Body of pancreas (tissue), 4 donors: ENCODE data around the gene ACTA2. TPM values are rescaled to one million over a fixed set of nuclear protein-coding genes. Genes with fewer than 3 reads are reported as not detected.
A peak's percentile ranks its signal among the peaks of the same experiment; 100 is the strongest.

Source experiments
- ATAC-seq: fragments of 150-250 bp; one replicate; pipeline ENCODE4 v1.9.1; 2016
- DNase-seq, 4 donors: peaks; one replicate each; pipeline ENCODE4 v3.0.0-alpha.2; 2019
- H3K27ac ChIP-seq, 4 donors: fragments of 200-600 bp; sonication (generic); 1 replicate in 3 of 4; 2 replicates in 1 of 4; pipeline versions ENCODE4 v1.5.1 to v1.6.1; 2016 to 2019; ENCODE audit warnings: mild to moderate bottlenecking in 1 of 4, mixed read lengths in 1 of 4, moderate library complexity in 1 of 4
- H3K27me3 ChIP-seq, 2 donors: fragments of 200-600 bp; sonication (generic); one replicate each; pipeline ENCODE4 v1.6.0; 2016; ENCODE audit warnings: mild to moderate bottlenecking in 1 of 2
- H3K36me3 ChIP-seq, 2 donors: fragments of 200-600 bp; sonication (generic); replicated peaks in 1 of 2; 2 replicates each; pipeline ENCODE4 v1.5.1; 2016; ENCODE audit warnings: low read depth in 2 of 2; ENCODE audit not compliant: insufficient read depth in 1 of 2
- H3K4me1 ChIP-seq: fragments of 200-600 bp; sonication (generic); one replicate; pipeline ENCODE4 v1.6.0; 2016
- H3K4me3 ChIP-seq, 2 donors: fragments of 200-600 bp; sonication (generic); 1 replicate in 1 of 2; 2 replicates in 1 of 2; pipeline ENCODE4 v1.5.1; 2016 to 2019
- H3K9me3 ChIP-seq, 3 donors: fragments of 200-600 bp; sonication (generic); 1 replicate in 2 of 3; 2 replicates in 1 of 3; pipeline ENCODE4 v1.5.1; 2016
- CTCF ChIP-seq, 7 experiments: fragments of 450-650 bp in 4 of 7; fragments of 200-600 bp in 3 of 7; sonication (generic) in 3 of 7; IDR thresholded peaks; one replicate each; pipeline ENCODE4 v1.5.1; 2016 to 2019; ENCODE audit warnings: antibody characterized with exemption in 7 of 7
- POLR2A ChIP-seq, 3 donors: fragments of 450-650 bp; IDR thresholded peaks; one replicate each; pipeline ENCODE4 v1.6.1; 2016; ENCODE audit warnings: antibody characterized with exemption in 3 of 3, mild to moderate bottlenecking in 2 of 3
- WGBS, 2 donors: methylation state at CpG; one replicate each; pipeline ENCODE4 v1.1.5; 2017; 5-methylcytosine and 5-hydroxymethylcytosine counted together
- intact Hi-C: fragments of 100-400 bp; cut with DNase I; formaldehyde crosslinking; loops from one replicate; pipeline ENCODE4 v1.15.1; 2023
- total RNA-seq, 2 donors: library from RNA; depleted of rRNA; stranded (reverse); fragments of >200 nt; gene quantifications; one replicate each; pipeline ENCODE4 v1.1.0, GENCODE V29; 2016

ACTA2 gene
- total RNA-seq, 2 donors from 2014 or later: 41.5 to 136 TPM

DNA sequence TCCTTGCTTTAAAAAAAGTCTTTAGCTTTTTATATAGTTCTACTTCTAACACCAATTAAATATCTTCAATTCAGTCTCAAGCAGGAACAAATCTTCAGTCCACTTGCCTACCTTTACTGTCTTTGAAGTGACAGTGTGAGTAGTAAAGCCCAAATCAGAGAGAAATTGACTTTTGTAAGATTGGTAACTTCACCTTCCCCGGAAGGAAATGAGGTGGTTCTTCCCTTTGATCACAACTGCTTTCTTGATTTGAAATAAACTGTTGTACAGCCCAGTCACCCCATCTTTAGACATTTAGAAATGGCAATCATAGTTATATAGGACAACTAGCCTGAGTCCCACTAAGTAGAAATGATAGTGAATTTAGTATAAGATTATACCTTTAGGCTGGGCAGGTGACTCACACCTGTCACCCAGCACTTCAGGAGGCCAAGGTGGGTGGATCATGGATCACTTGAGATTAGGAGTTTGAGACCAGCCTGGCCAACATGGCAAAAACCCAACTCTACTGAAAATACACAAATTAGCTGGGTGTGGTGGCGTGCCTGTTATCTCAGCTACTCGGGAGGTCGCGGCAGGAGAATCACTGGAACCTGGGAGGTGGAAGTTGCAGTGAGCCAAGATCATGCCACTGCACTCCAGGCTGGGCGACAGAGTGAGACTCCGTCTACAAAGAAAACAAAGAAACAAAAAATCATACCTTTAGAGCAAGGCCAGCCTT lies 42.7 kb upstream of the ACTA2 start:
- no peak for DNase-seq
- H3K9me3 ChIP-seq: no peaks in the 10 kb centered on the region
- H3K4me3 ChIP-seq: no peak overlapping the region
- H3K27ac ChIP-seq: no peak overlapping the region
- ATAC-seq: no peak
- 65 to 72% methylated on average over 7 of the region's 7 CpGs for WGBS, 2 donors
- peaks cover 8% of the 10 kb centered on the region for H3K4me1 ChIP-seq
- H3K36me3 ChIP-seq: no peaks in the 10 kb centered on the region
- no peak for TF ChIP-seq CTCF (IDR thresholded peaks at IDR 0.05)
- no peak for TF ChIP-seq POLR2A (IDR thresholded peaks at IDR 0.05)
- intact Hi-C loops: no loop called here
- no peaks in the 10 kb centered on the region for H3K27me3 ChIP-seq

GRCh38 chr10:88994019-88994418 lies 41.4 kb upstream of the ACTA2 start:
- DNase-seq: no peak
- no peak for ATAC-seq
- intact Hi-C loops: no loop called here
- Histone ChIP-seq H3K27ac (no peak overlapping the region), H3K27me3 (no peaks in the 10 kb centered on the region), H3K36me3 (no peaks in the 10 kb centered on the region), H3K4me3 (no peak overlapping the region), H3K9me3 (no peaks in the 10 kb centered on the region), H3K4me1 (peaks cover 16% of the 10 kb centered on the region)
- no peak for TF ChIP-seq CTCF (IDR thresholded peaks at IDR 0.05)
- TF ChIP-seq POLR2A (IDR thresholded peaks at IDR 0.05): no peak
- 38 to 53% methylated on average over 1 of the region's 1 CpG for WGBS, 2 donors

- 71 to 72% methylated on average over 3 of the region's 3 CpGs for WGBS, 2 donors
- peak overlapping the region in 1 of 4 donors; percentile 31 for H3K27ac ChIP-seq
- intact Hi-C loops: no loop called here
- H3K4me1 ChIP-seq: peaks cover 16% of the 10 kb centered on the region
- no peak for TF ChIP-seq POLR2A (IDR thresholded peaks at IDR 0.05)
- no peak for TF ChIP-seq CTCF (IDR thresholded peaks at IDR 0.05)
- no peaks in the 10 kb centered on the region for H3K36me3 ChIP-seq
- H3K9me3 ChIP-seq: no peaks in the 10 kb centered on the region
- no peak overlapping the region for H3K4me3 ChIP-seq
- DNase-seq (no peak), ATAC-seq (no peak)
- no peaks in the 10 kb centered on the region for H3K27me3 ChIP-seq
Observed at GRCh38 chr10:88992921-88993524, 40.5 kb upstream of the ACTA2 start.

DNA sequence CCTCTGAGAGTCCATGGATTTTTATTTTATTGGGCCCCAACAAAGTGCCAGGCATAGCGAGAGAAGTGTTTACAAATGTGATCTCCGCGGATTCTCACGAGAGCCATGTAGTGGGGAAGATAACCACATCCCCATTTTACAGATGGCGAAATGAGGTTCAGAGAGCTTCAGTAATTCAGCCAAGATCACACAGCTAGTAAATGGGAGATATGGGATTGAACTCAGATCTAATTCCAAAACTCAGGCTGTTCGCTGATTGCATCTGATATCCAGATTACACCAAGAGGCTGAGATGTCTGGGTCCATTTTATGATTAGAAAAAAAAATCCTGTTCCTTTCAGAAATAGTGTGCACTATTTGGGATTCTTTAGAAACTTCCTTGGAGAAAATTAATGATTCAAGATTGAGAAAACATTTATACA lies 39.3 kb upstream of the ACTA2 start:
- Histone ChIP-seq H3K4me1 (peaks cover 16% of the 10 kb centered on the region), H3K9me3 (no peaks in the 10 kb centered on the region), H3K27ac (peak overlapping the region in 3 of 4 donors; percentile 78 to 88 (median 87)), H3K27me3 (no peaks in the 10 kb centered on the region), H3K4me3 (peak overlapping the region; percentile 65 to 81), H3K36me3 (no peaks in the 10 kb centered on the region)
- no peak for TF ChIP-seq POLR2A (IDR thresholded peaks at IDR 0.05)
- no peak for TF ChIP-seq CTCF (IDR thresholded peaks at IDR 0.05)
- ATAC-seq (no peak), DNase-seq (no peak)
- WGBS, 2 donors: 11 to 21% methylated on average over 6 of the region's 6 CpGs
- intact Hi-C loops: no loop called here
